Hepatocyte (in vitro differentiated cells): ENCODE results near the gene EPC2. TPM values are rescaled to one million over a fixed set of nuclear protein-coding genes. Genes with fewer than 3 reads are reported as not detected.

Experiments
- DNase-seq: peaks from one replicate; pipeline ENCODE4 v3.0.0-alpha.2; 2016; ENCODE audit warnings: low spot score
- H2AFZ ChIP-seq: fragments of 200-600 bp; sonication (generic); 2 replicates; pipeline ENCODE4 v1.6.0; 2016; ENCODE audit warnings: antibody characterized with exemption, mild to moderate bottlenecking
- H3K27ac ChIP-seq: fragments of 200-600 bp; sonication (generic); 2 replicates; pipeline ENCODE4 v1.5.1; 2016; ENCODE audit warnings: mild to moderate bottlenecking
- H3K27me3 ChIP-seq: fragments of 200-600 bp; sonication (generic); 2 replicates; pipeline ENCODE4 v1.6.1; 2016
- H3K36me3 ChIP-seq: fragments of 200-600 bp; sonication (generic); replicated peaks from 2 replicates; pipeline ENCODE4 v1.5.1; 2016; ENCODE audit warnings: low read depth; ENCODE audit not compliant: insufficient read depth
- H3K4me1 ChIP-seq: fragments of 200-600 bp; sonication (generic); 2 replicates; pipeline ENCODE4 v1.5.1; 2016; ENCODE audit warnings: mild to moderate bottlenecking, moderate library complexity; ENCODE audit not compliant: insufficient read depth
- H3K4me2 ChIP-seq: fragments of 200-600 bp; sonication (generic); 2 replicates; pipeline ENCODE4 v1.6.0; 2016
- H3K4me3 ChIP-seq: fragments of 200-600 bp; sonication (generic); 2 replicates; pipeline ENCODE4 v1.5.1; 2016; ENCODE audit warnings: mild to moderate bottlenecking
- H3K79me2 ChIP-seq: fragments of 200-600 bp; sonication (generic); 2 replicates; pipeline ENCODE4 v1.6.0; 2017; ENCODE audit warnings: mild to moderate bottlenecking
- H3K9me2 ChIP-seq: fragments of 200-600 bp; sonication (generic); replicated peaks from 2 replicates; pipeline ENCODE4 v1.6.0; 2017; ENCODE audit warnings: mild to moderate bottlenecking; ENCODE audit not compliant: insufficient read depth
- H3K9me3 ChIP-seq: fragments of 200-600 bp; sonication (generic); 2 replicates; pipeline ENCODE4 v1.5.1; 2016; ENCODE audit warnings: low read depth, mild to moderate bottlenecking
- H4K20me1 ChIP-seq: fragments of 200-600 bp; sonication (generic); 2 replicates; pipeline ENCODE4 v1.6.0; 2016; ENCODE audit warnings: mild to moderate bottlenecking; ENCODE audit not compliant: insufficient read depth, poor library complexity, severe bottlenecking
- EZH2 ChIP-seq: fragments of 200-600 bp; sonication (generic); IDR thresholded peaks from 2 replicates; pipeline ENCODE4 v1.6.1; 2016; ENCODE audit warnings: antibody characterized with exemption, mild to moderate bottlenecking, borderline replicate concordance
- EZH2phosphoT487 ChIP-seq: fragments of 200-600 bp; sonication (generic); IDR thresholded peaks from one replicate; pipeline ENCODE4 v1.6.1; 2018; ENCODE audit warnings: antibody characterized with exemption, mild to moderate bottlenecking, low read depth, moderate library complexity; ENCODE audit not compliant: unreplicated experiment, severe bottlenecking
- WGBS: methylation state at CpG from one replicate; pipeline ENCODE4 v1.1.6; 2016; ENCODE audit warnings: low lambda C conversion rate; ENCODE audit errors: missing lambda C conversion rate; 5-methylcytosine and 5-hydroxymethylcytosine counted together
- polyA plus RNA-seq: library from polyadenylated mRNA; unstranded; fragments of >200 nt; fragmentation: Nextera tagmentation; extraction: Ambion mirVana; gene quantifications from 2 replicates; pipeline ENCODE4 v1.2.1, GENCODE V29; 2016
- total RNA-seq: library from RNA; depleted of rRNA; stranded (reverse); fragments of >200 nt; gene quantifications from 2 replicates; pipeline ENCODE4 v1.2.3, GENCODE V29; 2014
- TF ChIP-seq, protein P1 (sequence below): fragments of 200-600 bp; sonication (generic); IDR thresholded peaks from 2 replicates; pipeline ENCODE4 v1.5.1; 2016; ENCODE audit warnings: antibody characterized with exemption, mild to moderate bottlenecking; ENCODE audit not compliant: poor library complexity

The EPC2 gene
- total and polyA plus RNA-seq, 2 experiments from 2014 or later = 2.6 to 37.8 TPM

DNA sequence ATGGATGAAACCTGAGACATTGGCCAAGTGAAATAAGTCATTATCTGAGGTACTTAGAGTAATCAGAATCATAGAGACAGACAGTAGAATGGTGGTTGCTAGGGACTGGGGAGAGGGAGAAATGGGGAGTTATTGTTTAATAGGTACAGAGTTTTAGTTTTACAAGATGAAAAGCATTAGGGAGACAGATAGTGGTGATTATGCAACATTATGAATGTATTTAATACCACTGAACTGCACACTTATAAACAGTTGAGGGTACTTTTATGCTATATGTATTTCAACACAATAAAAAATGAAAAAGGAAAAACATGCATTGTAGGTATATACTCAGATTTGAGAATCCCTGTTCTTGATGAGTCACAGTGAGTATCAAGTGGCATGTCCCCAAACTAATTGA, 59.7 kb downstream of the EPC2 start:
- H2AFZ ChIP-seq = no peak overlapping the region
- no peak overlapping the region for H3K4me3 ChIP-seq
- DNase-seq = no peak
- no peaks in the 10 kb centered on the region for H3K9me2 ChIP-seq
- no peak overlapping the region for H3K4me2 ChIP-seq
- H3K9me3 ChIP-seq = peaks cover 15% of the 10 kb centered on the region
- peaks cover 3% of the 10 kb centered on the region for H3K36me3 ChIP-seq
- H4K20me1 ChIP-seq = peaks cover 12% of the 10 kb centered on the region
- TF ChIP-seq, protein P1, sequence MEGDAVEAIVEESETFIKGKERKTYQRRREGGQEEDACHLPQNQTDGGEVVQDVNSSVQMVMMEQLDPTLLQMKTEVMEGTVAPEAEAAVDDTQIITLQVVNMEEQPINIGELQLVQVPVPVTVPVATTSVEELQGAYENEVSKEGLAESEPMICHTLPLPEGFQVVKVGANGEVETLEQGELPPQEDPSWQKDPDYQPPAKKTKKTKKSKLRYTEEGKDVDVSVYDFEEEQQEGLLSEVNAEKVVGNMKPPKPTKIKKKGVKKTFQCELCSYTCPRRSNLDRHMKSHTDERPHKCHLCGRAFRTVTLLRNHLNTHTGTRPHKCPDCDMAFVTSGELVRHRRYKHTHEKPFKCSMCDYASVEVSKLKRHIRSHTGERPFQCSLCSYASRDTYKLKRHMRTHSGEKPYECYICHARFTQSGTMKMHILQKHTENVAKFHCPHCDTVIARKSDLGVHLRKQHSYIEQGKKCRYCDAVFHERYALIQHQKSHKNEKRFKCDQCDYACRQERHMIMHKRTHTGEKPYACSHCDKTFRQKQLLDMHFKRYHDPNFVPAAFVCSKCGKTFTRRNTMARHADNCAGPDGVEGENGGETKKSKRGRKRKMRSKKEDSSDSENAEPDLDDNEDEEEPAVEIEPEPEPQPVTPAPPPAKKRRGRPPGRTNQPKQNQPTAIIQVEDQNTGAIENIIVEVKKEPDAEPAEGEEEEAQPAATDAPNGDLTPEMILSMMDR = no peak
- TF ChIP-seq EZH2phosphoT487 = no peak
- no peak for TF ChIP-seq EZH2
- no peaks in the 10 kb centered on the region for H3K4me1 ChIP-seq
- H3K79me2 ChIP-seq = peaks cover 81% of the 10 kb centered on the region
- no peaks in the 10 kb centered on the region for H3K27me3 ChIP-seq
- no peak overlapping the region for H3K27ac ChIP-seq

DNA sequence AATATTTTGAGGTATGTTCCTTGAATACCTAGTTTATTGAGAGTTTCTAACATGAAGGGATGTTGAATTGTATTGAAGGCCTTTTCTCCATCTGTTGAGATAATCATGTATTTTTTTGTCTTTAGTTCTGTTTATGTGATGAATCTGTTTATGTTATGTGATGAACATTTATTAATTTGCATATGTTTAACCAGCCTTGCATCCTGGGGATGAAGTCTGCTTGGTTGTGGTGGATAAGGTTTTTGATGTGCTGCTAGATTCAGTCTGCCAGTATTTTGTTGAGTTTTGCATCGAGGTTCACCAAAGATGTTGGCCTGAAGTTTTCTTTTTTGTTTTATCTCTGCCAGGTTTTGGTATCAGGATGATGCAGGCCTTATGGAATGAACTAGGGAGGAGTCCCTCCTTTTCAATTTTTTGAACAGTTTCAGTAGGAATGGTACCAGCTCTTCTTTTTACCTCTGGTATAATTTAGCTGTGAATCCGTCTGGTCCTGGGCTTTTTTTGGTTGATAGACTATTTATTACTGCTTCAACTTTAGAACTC, 71.9 kb downstream of the EPC2 start:
- Histone ChIP-seq H3K9me2 (no peaks in the 10 kb centered on the region), H3K4me2 (no peak overlapping the region), H3K4me3 (no peak overlapping the region), H3K36me3 (no peaks in the 10 kb centered on the region), H3K4me1 (peaks cover 4% of the 10 kb centered on the region), H2AFZ (no peak overlapping the region), H3K9me3 (peaks cover 6% of the 10 kb centered on the region), H3K27ac (no peak overlapping the region), H3K27me3 (no peaks in the 10 kb centered on the region), H3K79me2 (peaks cover 94% of the 10 kb centered on the region), H4K20me1 (peaks cover 52% of the 10 kb centered on the region)
- 96% methylated on average over 2 of the region's 2 CpGs for WGBS
- TF ChIP-seq EZH2 (no peak), EZH2phosphoT487 (no peak)
- TF ChIP-seq, protein P1 = no peak
- no peak for DNase-seq

DNA sequence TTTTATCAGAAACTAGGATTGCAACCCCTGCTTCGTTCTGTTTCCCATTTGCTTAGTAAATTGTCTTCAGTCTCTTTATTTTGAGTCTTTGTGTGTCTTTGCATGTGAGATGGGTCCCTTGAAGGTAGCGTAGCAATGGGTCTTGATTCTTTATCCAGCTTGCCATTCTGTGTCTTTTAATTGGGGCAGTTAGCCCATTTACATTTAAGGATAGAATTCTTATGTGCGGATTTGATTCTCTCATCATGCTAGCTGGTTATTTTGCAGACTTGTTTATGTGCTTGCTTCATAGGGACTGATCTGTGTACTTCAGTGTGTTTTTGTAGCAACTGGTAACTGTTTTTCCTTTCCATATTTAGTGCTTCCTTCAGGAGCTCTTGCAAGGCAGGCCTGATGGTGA, 73.5 kb downstream of the EPC2 start:
- Histone ChIP-seq H4K20me1 (peaks cover 62% of the 10 kb centered on the region), H3K79me2 (peaks cover 96% of the 10 kb centered on the region), H2AFZ (no peak overlapping the region), H3K9me3 (peaks cover 6% of the 10 kb centered on the region), H3K4me3 (no peak overlapping the region), H3K4me2 (no peak overlapping the region), H3K27me3 (no peaks in the 10 kb centered on the region), H3K36me3 (no peaks in the 10 kb centered on the region), H3K27ac (no peak overlapping the region), H3K4me1 (peaks cover 12% of the 10 kb centered on the region), H3K9me2 (no peaks in the 10 kb centered on the region)
- DNase-seq = no peak
- WGBS = 82% methylated on average over 3 of the region's 3 CpGs
- TF ChIP-seq, protein P1 = no peak
- TF ChIP-seq EZH2phosphoT487 (no peak), EZH2 (no peak)

DNA sequence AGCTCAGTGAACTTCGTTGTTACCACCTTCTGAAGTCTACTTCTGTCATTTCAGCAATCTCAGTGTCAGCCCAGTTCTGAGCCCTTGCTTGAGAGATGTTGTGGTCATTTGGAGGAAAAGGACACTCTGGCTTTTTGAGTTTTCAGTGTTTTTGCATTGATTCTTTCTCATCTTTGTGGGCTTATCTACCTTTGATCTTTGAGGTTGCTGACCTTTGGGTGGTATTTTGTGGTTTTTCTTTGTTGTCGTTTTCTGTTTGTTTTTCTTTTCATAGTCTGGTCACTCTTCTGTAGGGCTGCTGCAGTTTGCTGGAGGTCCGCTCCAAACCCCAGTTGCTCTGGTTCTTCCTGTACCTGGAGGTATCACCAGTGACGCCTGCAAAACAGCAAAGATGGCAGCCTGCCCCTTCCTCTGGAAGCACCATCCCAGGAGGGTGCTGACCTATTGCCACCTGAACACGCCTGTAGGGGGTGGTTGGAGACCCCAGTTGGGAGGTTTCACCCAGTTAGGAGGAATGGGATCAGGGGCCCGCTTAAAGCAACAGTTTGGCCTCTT, 74.7 kb downstream of the EPC2 start:
- H4K20me1 ChIP-seq = peaks cover 71% of the 10 kb centered on the region
- H2AFZ ChIP-seq = no peak overlapping the region
- no peak overlapping the region for H3K27ac ChIP-seq
- H3K9me2 ChIP-seq = no peaks in the 10 kb centered on the region
- no peaks in the 10 kb centered on the region for H3K36me3 ChIP-seq
- peaks cover 6% of the 10 kb centered on the region for H3K9me3 ChIP-seq
- WGBS = 83% methylated on average over 6 of the region's 6 CpGs
- TF ChIP-seq EZH2 = no peak
- TF ChIP-seq, protein P1 = no peak
- no peak for TF ChIP-seq EZH2phosphoT487
- DNase-seq = no peak
- H3K27me3 ChIP-seq = no peaks in the 10 kb centered on the region
- no peak overlapping the region for H3K4me2 ChIP-seq
- peaks cover 12% of the 10 kb centered on the region for H3K4me1 ChIP-seq
- peaks cover 96% of the 10 kb centered on the region for H3K79me2 ChIP-seq
- H3K4me3 ChIP-seq = no peak overlapping the region
